AG04450 (cell line): Measurements from ENCODE around the gene STIM1. TPM values are rescaled to one million over a fixed set of nuclear protein-coding genes. Genes with fewer than 3 reads are reported as not detected.

Source experiments
- CTCF ChIA-PET: fragments of 300-600, 350-600 bp; formaldehyde crosslinking; extraction: SDS; loops from one replicate; lab custom pipeline; 2022; ENCODE audit warnings: antibody characterized with exemption, inconsistent platforms; lab: Charles Lee
- POLR2A ChIA-PET: fragments of 350-600 bp; formaldehyde crosslinking; extraction: SDS; loops from one replicate; lab custom pipeline; 2021; ENCODE audit warnings: antibody characterized with exemption, inconsistent platforms; lab: Yijun Ruan, JAX
- DNase-seq: peaks from one replicate; pipeline ENCODE4 v3.0.0-alpha.2; 2011; ENCODE audit warnings: low read depth, low spot score
- H3K27ac ChIP-seq: one replicate; pipeline ENCODE4 v1.5.1; 2012; ENCODE audit warnings: low read depth, low read length, control low read depth
- H3K27me3 ChIP-seq: one replicate; pipeline ENCODE4 v1.6.0; 2012; ENCODE audit warnings: low read length; ENCODE audit not compliant: control insufficient read depth, insufficient read depth
- H3K4me3 ChIP-seq: 2 replicates; pipeline ENCODE4 v1.5.1; 2011; ENCODE audit warnings: mild to moderate bottlenecking, low read depth, low read length, control low read depth
- H3K9me3 ChIP-seq: 2 replicates; pipeline ENCODE4 v1.5.1; 2012; ENCODE audit warnings: low read length; ENCODE audit not compliant: control insufficient read depth, insufficient read depth
- CTCF ChIP-seq: IDR thresholded peaks from 2 replicates; pipeline ENCODE4 v1.5.1; 2011; ENCODE audit warnings: low read depth, low read length, control low read depth, inconsistent platforms
- polyA minus RNA-seq: library from RNA; depleted of rRNA, polyadenylated mRNA; stranded (reverse); fragments of >200 nt; gene quantifications from 2 replicates; pipeline ENCODE4 v1.2.3, GENCODE V29; 2011; rRNA and poly(A)+ RNA removed
- polyA plus RNA-seq: library from polyadenylated mRNA; depleted of rRNA; stranded (reverse); fragments of >200 nt; gene quantifications from 2 replicates; pipeline ENCODE4 v1.2.3, GENCODE V29; 2011; rRNA removed

Gene STIM1
- 19.7 and 23.4 TPM in 2 replicates for polyA plus RNA-seq
- polyA minus RNA-seq: 45.9 and 48.9 TPM in 2 replicates

- H3K4me3 ChIP-seq: peak within 1 kb of the TSS; percentile 85
- peak within 1 kb of the TSS; percentile 73 for H3K27ac ChIP-seq
- H3K9me3 ChIP-seq: no peaks in the 10 kb centered on the region; the same call in 1 of the 2 replicates
- ChIA-PET POLR2A (interaction anchor here (0.6 to 2.8 kb wide), 8 partner anchors 15 to 219 kb away, joined by 3 to 21 read pairs (median 4); partner anchors contain the start of gene RHOG), CTCF (interaction anchor here (0.5 to 27.6 kb wide), 72 partner anchors 9 to 333 kb away, joined by 3 to 1559 read pairs (median 6); partner anchors contain the start of genes PGAP2, RHOG and RRM1)
- peak; percentile 87 for TF ChIP-seq CTCF
- H3K27me3 ChIP-seq: no peaks in the 10 kb centered on the region
- peak; percentile 83 for DNase-seq
Observed at GRCh38 chr11:3854977-3855807, at the start of gene STIM1. STIM1 (plus strand) TSS chr11:3855664; CDS start chr11:3856271, 607 bp downstream.

- H3K27me3 ChIP-seq: no peaks in the 10 kb centered on the region
- no peak for DNase-seq
- TF ChIP-seq CTCF: peak; percentile 82
- POLR2A ChIA-PET: interaction anchor here (1.0 to 1.6 kb wide), 3 partner anchors 10 to 41 kb away, joined by 3 to 4 read pairs (median 4); no protein-coding TSS in a partner anchor
- H3K9me3 ChIP-seq: no peaks in the 10 kb centered on the region
- H3K4me3 ChIP-seq: peak within 1 kb of the TSS; percentile 81
- H3K27ac ChIP-seq: no peak within 1 kb of the TSS
- CTCF ChIA-PET: interaction anchor here (0.7 to 4.0 kb wide), 18 partner anchors 8 to 264 kb away, joined by 3 to 34 read pairs (median 4); partner anchors contain the start of genes NUP98 and STIM1
Observed at GRCh38 chr11:3807909-3808860, 47.3 kb upstream of the STIM1 start, which contains the start of gene PGAP2. PGAP2 (plus strand) TSS chr11:3808560; CDS start chr11:3811260, 2,700 bp downstream.

- Histone ChIP-seq H3K9me3 (no peaks in the 10 kb centered on the region), H3K27me3 (no peaks in the 10 kb centered on the region), H3K27ac (no peak overlapping the region), H3K4me3 (peak overlapping the region; percentile 81)
- CTCF ChIA-PET: interaction anchor here (0.7 to 4.0 kb wide), 12 partner anchors 11 to 264 kb away, joined by 3 to 34 read pairs (median 5); partner anchors contain the start of genes NUP98 and STIM1
- TF ChIP-seq CTCF: peak; percentile 40
- no peak for DNase-seq
- POLR2A ChIA-PET: interaction anchor here (0.6 to 1.1 kb wide), 3 partner anchors 16 to 40 kb away, joined by 3 to 4 read pairs (median 4); no protein-coding TSS in a partner anchor
Observed at GRCh38 chr11:3808861-3809623, 46.4 kb upstream of the STIM1 start.

GRCh38 chr11:3809624-3809928, 45.9 kb upstream of the STIM1 start:
- DNase-seq: no peak
- ChIA-PET CTCF (interaction anchor here (1.3 to 4.0 kb wide), 7 partner anchors 11 to 263 kb away, joined by 3 to 34 read pairs (median 11); partner anchors contain the start of gene NUP98), POLR2A (interaction anchor here (0.6 kb wide), 1 partner anchor 16 kb away, joined by 4 read pairs; no protein-coding TSS in a partner anchor)
- Histone ChIP-seq H3K27me3 (no peaks in the 10 kb centered on the region), H3K27ac (no peak overlapping the region), H3K4me3 (no peak overlapping the region), H3K9me3 (no peaks in the 10 kb centered on the region)
- no peak for TF ChIP-seq CTCF
